Endothelial cell of umbilical vein (primary cell): ENCODE measurements around the gene FBXO48. TPM values are rescaled to one million over a fixed set of nuclear protein-coding genes. Genes with fewer than 3 reads are reported as not detected.

Experiments
- BruUV-seq: library from RNA; stranded (reverse); fragments of 400-500 nt; replicated peaks from 2 replicates; lab custom pipeline; 2021; lab: Mats Ljungman, UMichigan
- CTCF ChIA-PET: fragments of 300-600, 350-600 bp; sonication (Branson Sonifier 250); formaldehyde crosslinking; loops from one replicate; lab custom pipeline; 2021; ENCODE audit warnings: antibody characterized with exemption, inconsistent platforms; lab: Charles Lee
- POLR2A ChIA-PET: fragments of 300-600, 350-600 bp; sonication (Branson Sonifier 250); formaldehyde crosslinking; loops from one replicate; lab custom pipeline; 2021; ENCODE audit warnings: antibody characterized with exemption, inconsistent platforms; lab: Charles Lee
- DNase-seq: peaks from one replicate; pipeline ENCODE4 v3.0.0-alpha.2; 2011; ENCODE audit warnings: low read depth, low spot score
- FAIRE-seq: peaks from 2 replicates; lab custom pipeline; 2011; peaks lifted over from hg19 to GRCh38; lab: Jason Lieb, UNC
- H2AFZ ChIP-seq: 2 replicates; pipeline ENCODE4 v1.6.0; 2012; ENCODE audit warnings: low read depth, low read length, control low read depth, inconsistent platforms
- H3K27ac ChIP-seq: 2 replicates; pipeline ENCODE4 v1.5.1; 2011; ENCODE audit warnings: low read depth, mild to moderate bottlenecking, control low read depth, low read length, moderate library complexity; ENCODE audit not compliant: insufficient read depth
- H3K27me3 ChIP-seq, 2 experiments: 2 replicates each; pipeline versions ENCODE4 v1.6.0 to v1.6.1; 2011; ENCODE audit warnings: low read length in 2 of 2, mixed read lengths in 1 of 2; ENCODE audit not compliant: control insufficient read depth in 2 of 2, insufficient read depth in 2 of 2
- H3K36me3 ChIP-seq, 2 experiments: 2 replicates in 1 of 2; 3 replicates in 1 of 2; pipeline ENCODE4 v1.5.1; 2011; ENCODE audit warnings: low read length in 2 of 2, mild to moderate bottlenecking in 1 of 2, moderate library complexity in 1 of 2; ENCODE audit not compliant: control insufficient read depth in 2 of 2, insufficient read depth in 2 of 2; ENCODE audit errors: extremely low read depth in 1 of 2
- H3K4me1 ChIP-seq: 3 replicates; pipeline ENCODE4 v1.5.1; 2011; ENCODE audit warnings: mild to moderate bottlenecking, low read length; ENCODE audit not compliant: control insufficient read depth, insufficient read depth; ENCODE audit errors: extremely low read depth
- H3K4me2 ChIP-seq: 2 replicates; pipeline ENCODE4 v1.6.1; 2011; ENCODE audit warnings: low read length, control low read depth, mixed read lengths; ENCODE audit not compliant: insufficient read depth
- H3K4me3 ChIP-seq, 3 experiments: fragments of 200-600 bp in 1 of 3; sonication (generic), shearing (Covaris generic) in 1 of 3; replicated peaks in 1 of 3; 2 replicates each; pipeline ENCODE4 v1.5.1; 2011 to 2016; ENCODE audit warnings: control low read depth in 3 of 3, low read length in 3 of 3, mild to moderate bottlenecking in 2 of 3, inconsistent platforms in 1 of 3, low read depth in 1 of 3, moderate library complexity in 1 of 3; ENCODE audit not compliant: insufficient read depth in 1 of 3
- H3K79me2 ChIP-seq: 2 replicates; pipeline ENCODE4 v1.6.0; 2012; ENCODE audit warnings: low read length, inconsistent platforms; ENCODE audit not compliant: control insufficient read depth, insufficient read depth
- H3K9ac ChIP-seq: replicated peaks from 2 replicates; pipeline ENCODE3; 2011; ENCODE audit warnings: low read length, control low read depth; ENCODE audit not compliant: insufficient read depth; ENCODE audit errors: extremely low read depth
- H3K9me1 ChIP-seq: replicated peaks from 3 replicates; pipeline ENCODE4 v1.6.0; 2011; ENCODE audit warnings: mild to moderate bottlenecking, low read length; ENCODE audit not compliant: control insufficient read depth, insufficient read depth; ENCODE audit errors: extremely low read depth
- H3K9me3 ChIP-seq: replicated peaks from 2 replicates; pipeline ENCODE4 v1.5.1; 2012; ENCODE audit warnings: low read length, inconsistent platforms; ENCODE audit not compliant: control insufficient read depth, insufficient read depth
- H4K20me1 ChIP-seq: replicated peaks from 2 replicates; pipeline ENCODE3; 2011; ENCODE audit warnings: mild to moderate bottlenecking, low read length; ENCODE audit not compliant: control insufficient read depth, insufficient read depth; ENCODE audit errors: extremely low read depth
- EZH2 ChIP-seq: IDR thresholded peaks from 2 replicates; pipeline ENCODE4 v1.6.1; 2012; ENCODE audit warnings: borderline replicate concordance, low read depth, mild to moderate bottlenecking, moderate library complexity, low read length, inconsistent platforms; ENCODE audit not compliant: severe bottlenecking
- FOS ChIP-seq: IDR thresholded peaks from 2 replicates; pipeline ENCODE4 v1.6.1; 2011; ENCODE audit warnings: mild to moderate bottlenecking, low read length, moderate library complexity, borderline replicate concordance; ENCODE audit not compliant: insufficient read depth
- GATA2 ChIP-seq: IDR thresholded peaks from 2 replicates; pipeline ENCODE4 v1.7.0; 2011; ENCODE audit warnings: low read depth, mild to moderate bottlenecking, moderate library complexity, mixed read lengths, low read length; ENCODE audit not compliant: insufficient read length, insufficient read depth
- JUN ChIP-seq: IDR thresholded peaks from 2 replicates; pipeline ENCODE4 v1.6.1; 2011; ENCODE audit warnings: borderline replicate concordance, low read depth; ENCODE audit not compliant: insufficient read length, insufficient read depth
- MAX ChIP-seq: IDR thresholded peaks from 2 replicates; pipeline ENCODE4 v1.6.1; 2011; ENCODE audit not compliant: insufficient read depth, insufficient read length
- MYC ChIP-seq: IDR thresholded peaks from one replicate; pipeline ENCODE4 v1.6.1; 2011; ENCODE audit warnings: mild to moderate bottlenecking, low read depth, low read length
- POLR2A ChIP-seq: IDR thresholded peaks from 2 replicates; pipeline ENCODE4 v1.6.1; 2012; ENCODE audit warnings: low read depth, mild to moderate bottlenecking, control low read depth, low read length
- POLR2AphosphoS5 ChIP-seq: IDR thresholded peaks from 2 replicates; pipeline ENCODE4 v1.6.1; 2012; ENCODE audit warnings: low read depth, mild to moderate bottlenecking, control low read depth, low read length, moderate library complexity; ENCODE audit not compliant: insufficient read depth
- dilution Hi-C: fragments of 300-500 bp; cut with MboI; formaldehyde crosslinking; loops from one replicate; pipeline ENCODE4 v1.15.0; 2019; ENCODE audit warnings: low sequenced_read_pairs; ENCODE audit not compliant: extremely low pct_ligation_motif_present
- intact Hi-C: fragments of 100-400 bp; cut with micrococcal nuclease; formaldehyde crosslinking; loops from one replicate; pipeline ENCODE4 v1.10.0; 2022
- polyA plus RNA-seq, 4 experiments: library from polyadenylated mRNA; depleted of rRNA in 3 of 4; stranded (reverse) in 3 of 4; unstranded in 1 of 4; fragments of >200 nt; gene quantifications; 2 replicates each; pipeline versions ENCODE4 v1.2.1 to v1.2.3, GENCODE V29; 2011 to 2012; ENCODE audit warnings: missing spikeins in 1 of 4
- total RNA-seq: library from RNA; stranded (reverse); gene quantifications from 2 replicates; pipeline ENCODE4 v1.2.3, GENCODE V29; 2021
- TF ChIP-seq, protein P1 (sequence below), 2 donors: IDR thresholded peaks; 1 replicate in 1 of 2; 2 replicates in 1 of 2; pipeline ENCODE4 v1.5.1; 2011; ENCODE audit warnings: low read length in 2 of 2, mild to moderate bottlenecking in 2 of 2, moderate library complexity in 2 of 2, control low read depth in 1 of 2, inconsistent platforms in 1 of 2, low read depth in 1 of 2; ENCODE audit not compliant: insufficient read depth in 1 of 2; ENCODE audit errors: extremely low read depth in 1 of 2

The FBXO48 gene
- total and polyA plus RNA-seq, 2 donors (not counting 3 experiments of a cell fraction or from before 2014, with no cell fraction given): 0.46 to 0.73 TPM

GRCh38 chr2:68468801-68469200, 1.7 kb upstream of the FBXO48 start:
- dilution Hi-C loops (no loop called here), intact Hi-C loops (loop anchor here (5.0 kb wide), 3 partner anchors 184 to 438 kb away; no protein-coding TSS in a partner anchor)
- H2AFZ ChIP-seq: no peak overlapping the region
- no peaks in the 10 kb centered on the region for H3K27me3 ChIP-seq
- BruUV-seq: no TSS peak
- DNase-seq (no peak), FAIRE-seq (no peak)
- H4K20me1 ChIP-seq: no peaks in the 10 kb centered on the region
- no peaks in the 10 kb centered on the region for H3K9me1 ChIP-seq
- TF ChIP-seq POLR2A: no peak
- no peak for TF ChIP-seq MAX
- TF ChIP-seq, protein P1, sequence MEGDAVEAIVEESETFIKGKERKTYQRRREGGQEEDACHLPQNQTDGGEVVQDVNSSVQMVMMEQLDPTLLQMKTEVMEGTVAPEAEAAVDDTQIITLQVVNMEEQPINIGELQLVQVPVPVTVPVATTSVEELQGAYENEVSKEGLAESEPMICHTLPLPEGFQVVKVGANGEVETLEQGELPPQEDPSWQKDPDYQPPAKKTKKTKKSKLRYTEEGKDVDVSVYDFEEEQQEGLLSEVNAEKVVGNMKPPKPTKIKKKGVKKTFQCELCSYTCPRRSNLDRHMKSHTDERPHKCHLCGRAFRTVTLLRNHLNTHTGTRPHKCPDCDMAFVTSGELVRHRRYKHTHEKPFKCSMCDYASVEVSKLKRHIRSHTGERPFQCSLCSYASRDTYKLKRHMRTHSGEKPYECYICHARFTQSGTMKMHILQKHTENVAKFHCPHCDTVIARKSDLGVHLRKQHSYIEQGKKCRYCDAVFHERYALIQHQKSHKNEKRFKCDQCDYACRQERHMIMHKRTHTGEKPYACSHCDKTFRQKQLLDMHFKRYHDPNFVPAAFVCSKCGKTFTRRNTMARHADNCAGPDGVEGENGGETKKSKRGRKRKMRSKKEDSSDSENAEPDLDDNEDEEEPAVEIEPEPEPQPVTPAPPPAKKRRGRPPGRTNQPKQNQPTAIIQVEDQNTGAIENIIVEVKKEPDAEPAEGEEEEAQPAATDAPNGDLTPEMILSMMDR (IDR thresholded peaks at IDR 0.05; ENCODE audit: extremely low read depth in 1 of 2, insufficient read depth in 1 of 2, low read depth in 1 of 2, low read length in 2 of 2): no peak
- no peak for TF ChIP-seq MYC
- no peak for TF ChIP-seq FOS
- no peak for TF ChIP-seq POLR2AphosphoS5
- no peak for TF ChIP-seq EZH2
- TF ChIP-seq JUN: no peak
- TF ChIP-seq GATA2: no peak
- peaks cover 7% of the 10 kb centered on the region for H3K4me1 ChIP-seq
- ChIA-PET POLR2A (no interaction called here), CTCF (interaction anchor here (1.1 to 7.5 kb wide), 6 partner anchors 19 to 475 kb away, joined by 3 to 305 read pairs (median 32); no protein-coding TSS in a partner anchor)
- no peaks in the 10 kb centered on the region for H3K79me2 ChIP-seq
- no peak overlapping the region for H3K27ac ChIP-seq
- H3K4me3 ChIP-seq: no peak overlapping the region
- H3K36me3 ChIP-seq: no peaks in the 10 kb centered on the region
- H3K4me2 ChIP-seq: peak overlapping the region; percentile 91
- H3K9ac ChIP-seq: no peak overlapping the region
- no peaks in the 10 kb centered on the region for H3K9me3 ChIP-seq
